Fibroblast of skin of right quadriceps (primary cell): ENCODE results near the gene ZFAND2B.
"Not testable (repeated sequence)": the region's sequence is repeated elsewhere in the genome, so short reads cannot be mapped to it uniquely, and the experiment has no call there.

ENCODE experiments used
- DNase-seq: peaks from one replicate; pipeline ENCODE4 v3.0.0-alpha.2; 2013

ZFAND2B gene

DNA sequence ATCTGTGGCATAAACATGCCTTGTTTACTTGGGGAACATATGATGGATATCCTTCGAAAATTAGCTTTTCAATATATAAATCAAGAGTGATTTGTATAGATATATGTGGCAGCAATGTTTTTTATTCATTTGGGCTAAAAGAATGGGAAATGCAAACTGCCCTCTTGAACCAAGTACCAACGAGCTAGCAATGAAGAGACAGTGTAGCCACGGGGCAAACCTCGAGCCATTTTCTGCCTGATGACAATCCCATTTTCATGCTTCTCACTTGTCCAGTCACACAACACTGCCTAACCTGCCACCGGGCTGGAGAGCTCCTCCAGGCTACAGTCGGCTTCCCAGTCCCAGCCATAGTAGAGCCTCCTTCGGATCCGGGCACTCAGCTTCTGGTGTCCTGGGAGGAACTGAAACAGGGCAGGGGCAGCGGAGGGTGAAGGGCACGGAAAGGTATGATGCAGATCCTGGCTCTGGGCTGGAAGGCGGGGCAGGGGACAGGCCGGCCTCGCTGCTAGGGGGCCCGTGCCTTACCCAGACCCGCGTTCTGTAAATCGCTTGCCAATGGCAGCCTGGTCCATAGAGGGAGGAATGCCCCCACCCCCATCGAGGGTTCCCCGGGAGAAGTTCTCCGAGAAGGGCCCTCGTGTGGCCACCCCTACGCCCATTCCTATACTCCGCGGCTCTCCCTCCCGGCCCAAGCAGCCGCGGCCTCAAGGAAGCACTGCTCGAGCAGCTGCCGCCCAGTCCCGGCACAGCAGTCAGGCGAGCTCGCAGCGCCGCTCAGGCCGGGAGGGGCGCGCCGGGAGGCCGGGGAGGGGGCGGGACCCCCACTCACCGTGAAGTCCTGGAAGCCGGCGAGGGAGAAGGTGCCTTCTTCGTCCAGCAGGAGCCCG lies 30.4 kb upstream of the ZFAND2B start:
- peak; percentile 23 for DNase-seq

DNA sequence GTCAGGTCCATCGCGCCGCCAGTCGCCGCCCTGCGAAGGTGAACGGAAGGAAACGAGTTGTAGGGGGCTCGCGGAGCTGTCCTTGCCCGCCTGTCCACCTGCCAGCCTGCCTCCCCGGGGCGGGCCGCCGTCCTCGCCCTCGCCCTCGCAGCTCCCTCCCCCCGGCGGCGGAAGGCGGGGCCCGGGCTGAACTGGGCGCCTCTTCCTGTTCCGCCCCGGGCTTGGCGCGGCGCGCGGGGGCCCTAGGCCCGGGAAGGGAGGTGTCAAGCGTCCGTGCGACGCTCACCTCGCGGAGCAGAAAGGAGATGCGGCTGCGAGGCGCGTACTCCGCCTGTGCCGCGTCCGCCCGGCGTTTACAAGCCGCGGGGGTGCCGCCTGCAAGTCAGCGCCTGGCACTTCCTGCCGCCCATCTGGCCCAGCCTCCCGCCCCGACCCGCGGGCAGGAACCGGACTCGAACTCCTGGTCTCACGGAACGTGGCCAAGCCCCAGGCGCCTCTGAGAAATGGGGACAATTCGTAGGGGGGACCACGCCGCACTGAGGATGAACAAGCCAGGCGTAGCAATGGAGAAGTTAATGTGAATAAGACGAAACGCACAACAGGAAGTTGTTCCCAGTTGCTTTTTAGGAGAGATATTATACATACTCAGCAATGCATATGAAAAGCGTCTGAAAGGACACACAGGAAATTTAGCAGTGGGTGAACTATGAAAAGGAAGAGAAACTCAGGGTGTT lies 29.6 kb upstream of the ZFAND2B start, which contains the start of gene CNPPD1:
CNPPD1 (minus strand) TSS at position 108 of the 734 bp plus-strand sequence; CDS start at position 11, 97 bp downstream.
- peak; percentile 77 for DNase-seq

DNA sequence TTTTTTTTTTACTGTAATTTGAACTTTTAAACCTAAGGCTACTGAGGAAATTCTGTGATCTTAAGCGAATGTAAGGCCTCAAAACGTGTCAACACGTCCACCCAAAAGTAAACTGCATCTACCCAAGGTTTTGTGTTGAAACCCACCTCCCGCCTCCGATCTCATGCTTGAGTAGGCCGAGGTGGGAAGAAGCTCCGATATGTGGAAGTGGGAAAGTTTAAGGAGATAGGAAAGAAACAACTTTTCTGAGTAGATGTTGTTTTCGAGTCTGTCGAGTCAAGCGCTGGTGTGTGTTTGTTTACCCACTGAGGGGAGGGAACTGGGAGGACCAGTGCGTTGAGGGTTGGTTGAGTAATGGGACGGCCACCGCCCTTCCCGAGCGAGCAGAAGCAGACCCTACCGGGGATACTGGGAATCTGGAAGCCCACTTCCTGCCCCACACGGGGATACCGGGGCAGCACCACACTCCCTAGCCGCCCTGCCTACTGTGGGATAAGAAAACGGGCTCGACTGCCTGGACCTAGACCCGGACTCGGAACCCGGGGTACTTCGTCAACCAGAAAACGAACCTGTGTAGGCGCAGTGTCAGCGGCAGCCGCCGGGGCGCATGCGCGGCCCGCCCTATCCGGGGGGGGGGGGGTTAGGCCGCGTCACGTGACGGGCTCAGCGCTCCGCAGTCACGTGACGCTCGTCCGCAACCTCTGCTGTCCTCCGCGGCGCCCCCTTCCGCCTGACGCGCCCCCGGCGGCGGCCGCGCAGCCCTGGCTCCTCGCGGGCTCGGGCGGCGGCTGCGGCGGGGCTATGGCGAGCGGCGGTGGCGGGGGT lies 28.8 kb upstream of the ZFAND2B start, which contains the start of gene RETREG2:
RETREG2 (plus strand) TSS at position 724 of the 825 bp plus-strand sequence; CDS start at position 802, 78 bp downstream.
- peak; percentile 86 for DNase-seq

DNA sequence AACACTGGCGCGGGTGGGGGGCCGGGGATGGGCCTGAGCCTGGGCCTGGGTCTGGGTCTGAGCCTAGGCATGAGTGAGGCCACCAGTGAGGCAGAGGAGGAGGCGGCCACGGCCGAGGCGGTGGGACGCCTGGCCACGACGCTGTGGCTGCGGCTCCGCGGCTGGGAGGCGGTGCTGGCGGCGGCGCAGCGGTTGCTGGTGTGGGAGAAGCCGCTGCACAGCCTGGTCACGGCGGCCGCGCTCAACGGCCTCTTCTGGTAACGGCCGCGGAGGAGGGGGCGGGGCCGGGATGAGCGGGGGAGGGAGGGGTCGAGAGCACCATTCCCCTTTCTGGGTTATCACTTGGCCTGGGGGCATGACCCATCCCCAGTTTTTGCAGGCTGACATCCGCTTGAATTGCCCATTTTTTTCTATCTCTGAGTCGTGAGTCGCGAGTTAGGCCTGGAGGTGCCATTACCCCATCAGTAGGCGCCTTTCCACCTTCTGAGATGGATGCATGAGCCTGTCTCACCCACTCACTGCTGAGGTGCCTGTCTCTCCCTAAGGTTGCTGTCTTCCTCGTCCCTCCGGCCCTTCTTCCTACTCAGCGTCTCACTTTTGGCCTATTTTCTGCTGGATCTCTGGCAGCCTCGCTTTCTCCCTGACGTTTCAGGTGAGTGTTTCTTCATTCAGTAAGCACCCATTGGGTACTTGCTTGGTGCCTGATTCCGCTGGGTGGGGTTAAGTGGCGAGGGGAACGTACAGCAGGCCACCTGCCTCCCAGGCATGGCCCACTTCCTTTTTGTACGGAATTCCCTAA lies 28.0 kb upstream of the ZFAND2B start:
- DNase-seq = peak; percentile 16

DNA sequence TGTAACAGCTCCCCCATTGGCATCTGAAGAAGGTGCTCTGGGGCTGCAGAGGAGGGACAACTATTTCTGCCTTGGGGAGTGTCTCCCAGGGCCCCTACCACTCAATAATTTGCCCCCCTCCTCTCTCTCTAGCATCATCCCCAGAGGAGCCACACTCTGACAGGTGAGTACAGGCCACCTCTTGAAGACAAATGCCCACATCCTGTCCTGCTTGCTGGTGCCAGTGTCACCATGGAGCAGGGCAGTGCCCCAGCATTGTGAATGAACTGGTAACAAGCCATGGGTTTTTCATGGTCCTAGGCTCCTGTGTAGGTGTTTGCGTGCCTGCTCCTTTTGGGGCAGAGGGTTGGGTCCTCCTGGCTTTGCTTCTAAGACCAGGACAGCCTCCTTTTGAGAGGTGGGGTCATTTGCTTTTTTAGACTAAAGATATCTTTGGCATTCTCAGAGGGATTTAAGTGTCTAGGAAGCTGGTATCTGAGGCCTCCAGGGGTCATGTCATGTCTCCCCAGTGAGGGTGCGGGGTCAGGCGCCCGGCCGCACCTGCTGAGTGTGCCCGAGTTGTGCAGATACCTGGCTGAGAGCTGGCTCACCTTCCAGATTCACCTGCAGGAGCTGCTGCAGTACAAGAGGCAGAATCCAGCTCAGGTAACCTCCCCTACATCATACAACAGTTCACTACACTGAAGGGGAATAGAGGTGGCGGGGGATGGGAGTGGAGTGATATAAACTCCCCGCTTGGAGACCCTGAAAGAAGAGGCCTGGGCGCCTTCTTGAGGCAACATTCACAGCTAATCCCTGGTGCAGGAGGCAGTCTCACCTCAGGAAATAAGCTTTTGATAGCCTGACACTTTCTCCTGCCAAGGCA lies 26.7 kb upstream of the ZFAND2B start:
- DNase-seq = no peak

DNA sequence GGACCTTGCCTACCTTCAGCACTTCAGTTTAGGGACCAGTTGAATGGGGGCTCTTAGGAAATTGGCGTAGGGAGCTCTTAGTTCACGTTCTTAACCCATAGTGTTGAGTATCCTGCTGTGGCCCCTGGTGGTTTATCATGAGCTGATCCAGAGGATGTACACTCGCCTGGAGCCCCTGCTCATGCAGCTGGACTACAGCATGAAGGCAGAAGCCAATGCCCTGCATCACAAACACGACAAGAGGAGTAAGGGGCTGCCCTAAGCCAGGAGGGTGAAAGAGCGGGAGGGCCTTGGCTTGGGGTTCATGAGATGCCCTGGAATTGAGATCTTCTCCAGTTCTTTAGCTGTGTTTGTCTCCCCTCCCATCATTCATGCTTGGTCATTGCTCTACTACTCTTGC lies 25.6 kb upstream of the ZFAND2B start:
- no peak for DNase-seq

DNA sequence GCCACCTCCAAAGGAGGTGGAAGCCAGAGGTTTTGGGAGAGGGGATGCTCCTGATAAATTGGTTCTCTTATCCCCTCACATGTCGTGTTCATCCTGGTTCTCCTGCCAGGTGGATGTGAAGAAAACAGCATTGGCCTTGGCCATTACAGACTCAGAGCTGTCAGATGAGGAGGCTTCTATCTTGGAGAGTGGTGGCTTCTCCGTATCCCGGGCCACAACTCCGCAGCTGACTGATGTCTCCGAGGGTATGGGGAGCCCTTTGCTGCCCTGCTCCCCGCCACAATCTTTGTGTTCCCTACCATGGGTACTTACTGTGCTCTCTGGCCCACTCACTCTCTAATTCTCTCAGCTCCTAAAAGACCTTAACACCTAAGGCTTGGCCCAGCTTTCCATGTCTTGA lies 25.1 kb upstream of the ZFAND2B start:
- no peak for DNase-seq

DNA sequence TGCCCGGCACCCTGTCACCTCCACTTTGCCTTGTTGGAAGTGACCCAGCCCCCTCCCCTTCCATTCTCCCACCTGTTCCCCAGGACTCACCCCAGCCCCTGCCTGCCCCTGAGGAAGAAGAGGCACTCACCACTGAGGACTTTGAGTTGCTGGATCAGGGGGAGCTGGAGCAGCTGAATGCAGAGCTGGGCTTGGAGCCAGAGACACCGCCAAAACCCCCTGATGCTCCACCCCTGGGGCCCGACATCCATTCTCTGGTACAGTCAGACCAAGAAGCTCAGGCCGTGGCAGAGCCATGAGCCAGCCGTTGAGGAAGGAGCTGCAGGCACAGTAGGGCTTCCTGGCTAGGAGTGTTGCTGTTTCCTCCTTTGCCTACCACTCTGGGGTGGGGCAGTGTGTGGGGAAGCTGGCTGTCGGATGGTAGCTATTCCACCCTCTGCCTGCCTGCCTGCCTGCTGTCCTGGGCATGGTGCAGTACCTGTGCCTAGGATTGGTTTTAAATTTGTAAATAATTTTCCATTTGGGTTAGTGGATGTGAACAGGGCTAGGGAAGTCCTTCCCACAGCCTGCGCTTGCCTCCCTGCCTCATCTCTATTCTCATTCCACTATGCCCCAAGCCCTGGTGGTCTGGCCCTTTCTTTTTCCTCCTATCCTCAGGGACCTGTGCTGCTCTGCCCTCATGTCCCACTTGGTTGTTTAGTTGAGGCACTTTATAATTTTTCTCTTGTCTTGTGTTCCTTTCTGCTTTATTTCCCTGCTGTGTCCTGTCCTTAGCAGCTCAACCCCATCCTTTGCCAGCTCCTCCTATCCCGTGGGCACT lies 24.0 kb upstream of the ZFAND2B start:
- no peak for DNase-seq

DNA sequence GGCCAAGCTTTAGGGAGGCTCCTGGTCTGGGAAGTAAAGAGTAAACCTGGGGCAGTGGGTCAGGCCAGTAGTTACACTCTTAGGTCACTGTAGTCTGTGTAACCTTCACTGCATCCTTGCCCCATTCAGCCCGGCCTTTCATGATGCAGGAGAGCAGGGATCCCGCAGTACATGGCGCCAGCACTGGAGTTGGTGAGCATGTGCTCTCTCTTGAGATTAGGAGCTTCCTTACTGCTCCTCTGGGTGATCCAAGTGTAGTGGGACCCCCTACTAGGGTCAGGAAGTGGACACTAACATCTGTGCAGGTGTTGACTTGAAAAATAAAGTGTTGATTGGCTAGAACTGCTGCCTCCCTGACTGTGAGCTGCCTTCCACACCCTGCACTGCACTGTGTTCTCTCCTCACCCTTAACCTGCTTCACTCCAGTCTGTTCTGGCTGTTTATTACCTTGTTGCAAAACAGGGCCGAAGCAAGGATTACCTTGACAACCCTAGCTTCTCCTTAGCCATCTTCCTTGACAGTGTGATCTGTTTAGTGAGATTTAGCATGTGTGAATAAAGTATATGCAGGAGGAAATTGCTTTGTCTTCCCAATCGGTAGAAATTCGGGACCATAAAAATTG lies 23.3 kb upstream of the ZFAND2B start:
- DNase-seq = no peak

DNA sequence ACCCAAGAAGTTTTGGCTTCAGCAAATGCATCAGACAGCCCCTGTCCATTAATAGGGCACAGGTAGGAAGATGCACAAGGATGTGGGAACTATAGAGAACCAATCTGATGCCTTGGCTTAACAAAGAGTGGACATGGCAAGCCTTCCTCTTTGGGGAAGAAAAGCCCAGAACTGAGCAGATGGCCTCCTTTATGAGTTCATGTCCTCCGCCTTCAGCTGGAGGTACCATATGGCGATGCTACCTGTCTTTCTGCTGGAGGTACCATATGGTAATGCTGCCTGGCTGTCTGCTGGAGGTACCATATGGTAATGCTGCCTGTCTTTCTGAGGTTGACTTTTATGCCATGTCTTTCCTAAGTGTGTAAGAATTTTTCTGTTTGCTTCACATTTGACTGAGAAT lies 22.5 kb upstream of the ZFAND2B start:
- DNase-seq = no peak

DNA sequence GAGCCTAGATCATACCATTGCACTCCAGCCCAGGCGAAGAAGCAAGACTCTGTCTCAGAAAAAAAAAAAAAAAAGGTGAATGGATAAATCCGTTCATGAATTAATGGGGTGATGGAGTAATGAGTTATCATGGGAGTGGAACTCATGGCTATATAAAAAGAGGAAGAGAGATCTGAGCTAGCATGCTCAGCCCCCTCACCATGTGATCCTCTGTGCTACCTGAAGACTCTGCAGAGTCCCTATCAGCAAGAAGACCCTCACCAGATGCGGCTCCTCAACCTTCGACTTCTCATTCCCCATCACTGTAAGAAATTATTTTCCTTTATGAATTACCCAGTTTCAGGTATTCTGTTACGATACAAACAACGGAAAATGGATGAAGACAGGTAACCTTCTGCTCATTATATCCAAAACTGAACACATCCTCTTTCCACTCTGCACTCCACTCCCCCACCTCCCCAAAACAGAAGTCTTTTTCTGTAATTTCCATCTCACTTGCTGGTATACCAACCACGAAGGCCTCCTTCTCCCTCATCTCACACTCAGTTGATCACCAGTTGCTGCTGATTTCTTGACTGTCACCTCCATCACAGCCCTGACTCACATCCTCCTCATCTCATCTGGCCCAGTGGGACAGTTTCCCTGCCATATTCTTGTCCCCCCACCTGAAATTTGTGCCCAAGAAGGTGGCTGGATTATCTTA lies 19.7 kb upstream of the ZFAND2B start:
- DNase-seq = no peak

DNA sequence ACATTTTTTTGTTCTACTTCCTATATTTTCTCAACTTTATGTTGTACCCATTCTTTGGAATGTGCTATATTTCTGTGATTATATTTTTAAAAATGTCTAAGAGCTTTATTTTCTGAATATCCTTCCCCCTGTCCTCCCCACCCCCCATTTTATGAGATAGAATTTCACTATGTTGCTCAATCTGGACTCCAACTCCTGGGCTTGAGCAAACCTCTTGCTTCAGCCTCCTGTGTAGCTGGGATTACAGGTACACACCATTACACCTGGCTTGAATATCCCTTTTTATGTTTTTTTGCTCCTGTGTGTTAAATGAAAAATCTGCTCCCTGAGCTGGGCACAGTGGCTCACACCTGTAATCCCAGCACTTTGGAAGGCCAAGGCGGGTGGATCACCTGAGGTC lies 9.2 kb upstream of the ZFAND2B start:
- no peak for DNase-seq

DNA sequence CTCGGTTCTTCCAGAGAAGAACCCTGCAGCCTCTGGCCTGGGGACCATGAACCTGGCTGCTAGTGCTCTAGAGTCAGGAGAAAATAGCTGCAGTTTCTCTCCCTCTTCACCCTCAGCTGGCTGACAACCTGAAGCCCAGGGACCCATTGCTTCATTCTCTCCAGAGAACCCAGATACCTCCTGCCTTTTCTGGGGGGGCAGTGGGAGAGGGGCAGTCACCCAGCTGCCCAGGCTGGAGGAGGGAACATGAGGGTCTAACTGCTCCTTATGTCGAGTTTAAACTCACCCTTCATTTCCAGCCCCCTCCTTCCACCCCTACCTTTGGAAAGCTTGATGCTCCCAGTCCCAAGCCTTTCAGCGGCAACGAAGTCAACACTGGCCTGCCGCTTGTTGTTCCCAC lies 7.6 kb upstream of the ZFAND2B start:
- no peak for DNase-seq

DNA sequence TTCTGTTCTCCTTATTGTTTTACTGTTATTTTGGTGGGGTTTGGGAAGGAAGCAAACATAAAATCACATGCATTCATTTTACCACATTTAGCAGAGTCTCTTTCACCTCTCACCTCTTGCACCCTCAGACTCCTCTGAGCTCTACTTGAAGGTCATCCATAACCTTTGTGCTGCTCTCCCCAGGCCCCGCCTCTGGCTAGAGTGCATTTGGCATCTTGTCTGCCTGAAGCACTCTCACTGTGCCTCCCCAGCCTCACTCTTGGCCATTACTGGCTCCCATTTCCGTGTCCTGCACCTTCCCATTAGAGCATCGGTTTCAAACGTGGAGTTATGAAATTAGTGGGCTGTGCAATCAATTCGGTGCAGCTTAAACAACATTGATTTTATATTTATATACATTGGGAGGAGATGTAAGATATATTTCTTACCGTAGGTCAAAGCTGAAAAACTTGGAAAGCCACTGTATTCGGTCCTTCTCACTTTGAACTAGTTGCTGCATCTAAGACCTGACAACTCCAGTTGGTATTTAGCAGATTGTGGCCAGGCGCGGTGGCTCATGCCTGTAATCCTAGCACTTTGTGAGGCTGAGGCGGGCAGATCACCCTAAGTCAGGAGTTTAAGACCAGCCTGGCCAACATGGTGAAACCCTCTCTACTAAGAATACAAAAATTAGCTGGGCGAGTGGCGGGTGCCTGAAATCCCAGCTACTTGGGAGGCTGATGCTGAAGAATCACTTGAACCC lies 6.9 kb upstream of the ZFAND2B start:
- no peak for DNase-seq

DNA sequence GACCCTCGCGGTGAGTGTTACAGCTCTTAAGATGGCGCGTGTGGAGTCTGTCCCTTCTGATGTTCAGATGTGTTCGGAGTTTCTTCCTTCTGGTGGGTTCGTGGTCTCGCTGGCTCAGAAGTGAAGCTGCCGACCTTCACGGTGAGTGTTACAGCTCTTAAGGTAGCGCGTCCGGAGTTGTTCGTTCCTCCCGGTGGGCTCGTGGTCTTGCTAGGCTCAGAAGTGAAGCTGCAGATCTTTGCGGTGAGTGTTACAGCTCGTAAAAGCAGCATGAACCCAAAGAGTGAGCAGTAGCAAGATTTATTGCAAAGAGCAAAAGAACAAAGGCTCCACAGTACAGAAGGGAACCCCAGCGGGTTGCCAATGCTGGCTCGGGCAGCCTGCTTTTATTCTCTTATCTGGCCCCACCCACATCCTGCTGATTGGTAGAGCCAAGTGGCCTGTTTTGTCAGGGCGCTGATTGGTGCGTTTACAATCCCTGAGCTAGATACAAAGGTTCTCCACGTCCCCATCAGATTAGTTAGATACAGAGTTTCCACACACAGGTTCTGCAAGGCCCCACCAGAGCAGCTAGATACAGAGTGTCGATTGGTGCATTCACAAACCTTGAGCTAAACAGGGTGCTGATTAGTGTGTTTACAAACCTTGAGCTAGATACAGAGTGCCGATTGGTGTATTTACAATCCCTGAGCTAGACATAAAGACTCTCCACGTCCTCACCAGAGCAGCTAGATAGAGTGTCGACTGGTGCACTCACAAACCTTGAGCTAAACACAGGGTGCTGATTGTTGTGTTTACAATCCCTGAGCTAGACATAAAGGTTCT lies 5.9 kb upstream of the ZFAND2B start:
- not testable (repeated sequence) for DNase-seq

DNA sequence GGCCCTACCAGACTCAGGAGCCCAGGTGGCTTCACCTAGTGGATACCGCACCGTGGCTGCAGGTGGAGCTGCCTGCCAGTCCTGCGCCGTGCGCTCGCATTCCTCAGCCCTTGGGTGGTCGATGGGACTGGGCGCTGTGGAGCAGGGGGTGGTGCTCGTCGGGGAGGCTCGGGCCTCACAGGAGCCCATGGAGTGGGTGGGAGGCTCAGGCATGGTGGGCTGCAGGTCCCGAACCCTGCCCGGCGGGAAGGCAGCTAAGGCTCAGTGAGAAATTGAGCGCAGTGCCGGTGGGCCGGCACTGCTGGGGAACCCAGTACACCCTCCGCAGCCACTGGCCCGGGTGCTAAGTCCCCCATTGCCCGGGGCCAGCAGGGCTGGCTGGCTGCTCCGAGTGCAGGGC lies 5.3 kb upstream of the ZFAND2B start:
- DNase-seq = not testable (repeated sequence)

DNA sequence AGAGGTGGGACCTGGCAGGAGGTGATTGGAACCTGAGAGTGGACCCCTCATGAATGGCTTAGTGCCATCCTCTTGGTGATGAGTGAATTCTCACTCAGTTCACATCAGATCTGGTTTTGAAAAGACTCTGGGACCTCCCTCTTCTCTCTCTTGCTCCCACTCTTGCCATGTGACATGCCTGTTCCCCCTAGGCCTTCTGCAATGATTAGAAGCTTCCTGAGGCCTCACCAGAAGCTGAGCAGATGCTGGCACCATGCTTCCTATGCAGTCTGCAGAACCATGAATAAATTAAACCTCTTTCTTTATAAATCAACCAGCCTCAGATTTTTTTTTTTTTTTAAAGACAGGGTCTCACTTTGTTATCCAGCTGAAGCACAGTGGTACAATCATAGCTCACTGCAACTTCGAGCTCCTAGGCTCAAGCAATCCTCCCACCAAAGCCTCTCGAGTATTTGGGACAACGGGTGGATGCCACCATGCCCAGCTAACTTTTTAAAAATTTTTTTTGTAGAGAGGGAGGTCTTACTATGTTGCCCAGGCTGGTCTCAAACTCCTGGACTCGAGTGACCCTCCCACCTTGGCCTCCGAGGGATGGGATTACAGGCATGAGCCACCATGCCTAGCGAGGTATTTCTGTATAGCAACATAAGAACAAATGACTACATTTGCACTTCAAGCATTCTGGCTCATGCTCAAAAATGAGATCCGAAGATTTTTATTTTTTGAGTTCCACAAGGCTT lies 2.0 kb upstream of the ZFAND2B start:
- DNase-seq = no peak
